Central memory CD8-positive, alpha-beta T cell (primary cell): ENCODE results near the gene TMEM94.

ENCODE experiments used
- ATAC-seq: fragments of 150-1000 bp; cut with Tn5 transposase; replicated peaks from 2 replicates; pipeline ENCODE4 v1.10.0; 2022; ENCODE audit warnings: mild to moderate bottlenecking, moderate FRiP score, moderate number of reproducible peaks; ENCODE audit not compliant: poor library complexity, severe bottlenecking; ENCODE audit errors: extremely low read depth
- DNase-seq, 2 donors: peaks; one replicate each; pipeline ENCODE4 v3.0.0; 2021; ENCODE audit warnings: low spot score in 2 of 2
- H3K27ac Mint-ChIP-seq: one replicate; pipeline ENCODE4 v1.8.0; 2022; ENCODE audit warnings: low read depth, mild to moderate bottlenecking, moderate library complexity, mixed read lengths
- H3K27me3 Mint-ChIP-seq: one replicate; pipeline ENCODE4 v1.8.0; 2022; ENCODE audit warnings: mixed read lengths
- H3K36me3 Mint-ChIP-seq: one replicate; pipeline ENCODE4 v1.8.0; 2022; ENCODE audit warnings: mild to moderate bottlenecking, moderate library complexity, mixed read lengths; ENCODE audit not compliant: insufficient read depth
- H3K4me1 Mint-ChIP-seq: one replicate; pipeline ENCODE4 v1.8.0; 2022; ENCODE audit warnings: mixed read lengths
- H3K4me3 Mint-ChIP-seq: one replicate; pipeline ENCODE4 v1.8.0; 2022; ENCODE audit warnings: mild to moderate bottlenecking, moderate library complexity, mixed read lengths
- H3K9me3 Mint-ChIP-seq: one replicate; pipeline ENCODE4 v1.8.0; 2022; ENCODE audit warnings: mixed read lengths

TMEM94 gene

GRCh38 chr17:75456039-75456416 is 407 bp upstream of the TMEM94 start:
- ATAC-seq (peak; percentile 30), DNase-seq (no peak)
- H3K9me3 Mint-ChIP-seq: no peaks in the 10 kb centered on the region
- H3K27ac Mint-ChIP-seq: peak overlapping the region; percentile 85
- H3K4me1 Mint-ChIP-seq: peaks cover 40% of the 10 kb centered on the region
- H3K27me3 Mint-ChIP-seq: no peaks in the 10 kb centered on the region
- peaks cover 8% of the 10 kb centered on the region for H3K36me3 Mint-ChIP-seq
- peak overlapping the region; percentile 91 for H3K4me3 Mint-ChIP-seq

GRCh38 chr17:75457047-75457654 is 716 bp downstream of the TMEM94 start:
- H3K9me3 Mint-ChIP-seq: no peaks in the 10 kb centered on the region
- peaks cover 40% of the 10 kb centered on the region for H3K4me1 Mint-ChIP-seq
- ATAC-seq: peak; percentile 28
- peak overlapping the region; percentile 91 for H3K4me3 Mint-ChIP-seq
- H3K27me3 Mint-ChIP-seq: no peaks in the 10 kb centered on the region
- peaks cover 8% of the 10 kb centered on the region for H3K36me3 Mint-ChIP-seq
- H3K27ac Mint-ChIP-seq: peak overlapping the region; percentile 85
- DNase-seq: no peak

- H3K9me3 Mint-ChIP-seq: no peaks in the 10 kb centered on the region
- no peak overlapping the region for H3K4me3 Mint-ChIP-seq
- H3K27ac Mint-ChIP-seq: no peak overlapping the region
Measured at GRCh38 chr17:75459246-75459589, 2.8 kb downstream of the TMEM94 start.

GRCh38 chr17:75459590-75460267 is 3.3 kb downstream of the TMEM94 start:
- no peak for DNase-seq
- Mint-ChIP-seq H3K4me3 (no peak overlapping the region), H3K9me3 (no peaks in the 10 kb centered on the region), H3K4me1 (peaks cover 46% of the 10 kb centered on the region), H3K27me3 (no peaks in the 10 kb centered on the region), H3K36me3 (peaks cover 8% of the 10 kb centered on the region), H3K27ac (peak overlapping the region; percentile 16)
- ATAC-seq: no peak

More at GRCh38 chr17:75459246-75459589, 2.8 kb downstream of the TMEM94 start:
- no peak for DNase-seq
- peaks cover 8% of the 10 kb centered on the region for H3K36me3 Mint-ChIP-seq
- peaks cover 45% of the 10 kb centered on the region for H3K4me1 Mint-ChIP-seq
- no peaks in the 10 kb centered on the region for H3K27me3 Mint-ChIP-seq
- ATAC-seq: no peak

- no peaks in the 10 kb centered on the region for H3K9me3 Mint-ChIP-seq
- DNase-seq (no peak), ATAC-seq (no peak)
- H3K36me3 Mint-ChIP-seq: peaks cover 8% of the 10 kb centered on the region
- H3K27me3 Mint-ChIP-seq: no peaks in the 10 kb centered on the region
- H3K4me1 Mint-ChIP-seq: peaks cover 51% of the 10 kb centered on the region
- H3K4me3 Mint-ChIP-seq: no peak overlapping the region
- peak overlapping the region; percentile 16 for H3K27ac Mint-ChIP-seq
Measured at GRCh38 chr17:75460295-75460694, 3.9 kb downstream of the TMEM94 start.

GRCh38 chr17:75463603-75464002 is 7.2 kb downstream of the TMEM94 start:
- Mint-ChIP-seq H3K4me1 (peaks cover 40% of the 10 kb centered on the region), H3K27me3 (no peaks in the 10 kb centered on the region), H3K4me3 (no peak overlapping the region), H3K9me3 (no peaks in the 10 kb centered on the region), H3K27ac (no peak overlapping the region), H3K36me3 (peaks cover 5% of the 10 kb centered on the region)
- no peak for DNase-seq
- ATAC-seq: no peak

GRCh38 chr17:75465039-75465438 is 8.6 kb downstream of the TMEM94 start:
- H3K27me3 Mint-ChIP-seq: no peaks in the 10 kb centered on the region
- ATAC-seq (no peak), DNase-seq (no peak)
- peaks cover 29% of the 10 kb centered on the region for H3K4me1 Mint-ChIP-seq
- no peaks in the 10 kb centered on the region for H3K9me3 Mint-ChIP-seq
- H3K36me3 Mint-ChIP-seq: peaks cover 3% of the 10 kb centered on the region
- H3K27ac Mint-ChIP-seq: no peak overlapping the region
- H3K4me3 Mint-ChIP-seq: no peak overlapping the region

GRCh38 chr17:75468291-75468754 is 11.9 kb downstream of the TMEM94 start:
- no peak overlapping the region for H3K27ac Mint-ChIP-seq

GRCh38 chr17:75468779-75469373 is 12.4 kb downstream of the TMEM94 start:
- no peak overlapping the region for H3K27ac Mint-ChIP-seq
- DNase-seq: no peak
- H3K9me3 Mint-ChIP-seq: no peaks in the 10 kb centered on the region
- no peak for ATAC-seq
- peaks cover 25% of the 10 kb centered on the region for H3K4me1 Mint-ChIP-seq
- no peaks in the 10 kb centered on the region for H3K27me3 Mint-ChIP-seq
- H3K4me3 Mint-ChIP-seq: no peak overlapping the region
- H3K36me3 Mint-ChIP-seq: peaks cover 8% of the 10 kb centered on the region

More at GRCh38 chr17:75468291-75468754, 11.9 kb downstream of the TMEM94 start:
- ATAC-seq (no peak), DNase-seq (no peak)
- H3K27me3 Mint-ChIP-seq: no peaks in the 10 kb centered on the region
- H3K9me3 Mint-ChIP-seq: no peaks in the 10 kb centered on the region
- H3K4me1 Mint-ChIP-seq: peaks cover 30% of the 10 kb centered on the region
- peaks cover 8% of the 10 kb centered on the region for H3K36me3 Mint-ChIP-seq
- no peak overlapping the region for H3K4me3 Mint-ChIP-seq

- Mint-ChIP-seq H3K27ac (no peak overlapping the region), H3K9me3 (no peaks in the 10 kb centered on the region), H3K27me3 (no peaks in the 10 kb centered on the region), H3K4me3 (no peak overlapping the region), H3K4me1 (peaks cover 12% of the 10 kb centered on the region), H3K36me3 (peaks cover 8% of the 10 kb centered on the region)
- ATAC-seq (no peak), DNase-seq (no peak)
Measured at GRCh38 chr17:75471207-75471606, 14.8 kb downstream of the TMEM94 start.

- no peak for DNase-seq
- H3K4me1 Mint-ChIP-seq: peaks cover 20% of the 10 kb centered on the region
- no peaks in the 10 kb centered on the region for H3K9me3 Mint-ChIP-seq
- H3K4me3 Mint-ChIP-seq: no peak overlapping the region
- ATAC-seq: no peak
- H3K27ac Mint-ChIP-seq: no peak overlapping the region
- H3K27me3 Mint-ChIP-seq: no peaks in the 10 kb centered on the region
- peaks cover 6% of the 10 kb centered on the region for H3K36me3 Mint-ChIP-seq
Measured at GRCh38 chr17:75472119-75472518, 15.7 kb downstream of the TMEM94 start.

- peaks cover 9% of the 10 kb centered on the region for H3K36me3 Mint-ChIP-seq
- no peak for ATAC-seq
- no peak overlapping the region for H3K27ac Mint-ChIP-seq
- H3K9me3 Mint-ChIP-seq: no peaks in the 10 kb centered on the region
- H3K4me1 Mint-ChIP-seq: peaks cover 14% of the 10 kb centered on the region
- H3K4me3 Mint-ChIP-seq: no peak overlapping the region
- DNase-seq: no peak
- no peaks in the 10 kb centered on the region for H3K27me3 Mint-ChIP-seq
Measured at GRCh38 chr17:75473246-75473645, 16.8 kb downstream of the TMEM94 start.

- Mint-ChIP-seq H3K27me3 (no peaks in the 10 kb centered on the region), H3K4me1 (peaks cover 14% of the 10 kb centered on the region), H3K27ac (no peak overlapping the region), H3K9me3 (no peaks in the 10 kb centered on the region), H3K4me3 (no peak overlapping the region), H3K36me3 (peaks cover 9% of the 10 kb centered on the region)
- ATAC-seq (no peak), DNase-seq (no peak)
Measured at GRCh38 chr17:75474736-75475135, 18.3 kb downstream of the TMEM94 start.
